NCI-H1417 (cell line): ENCODE measurements around the gene NKAIN2.
"Not testable (repeated sequence)": the region's sequence is repeated elsewhere in the genome, so short reads cannot be mapped to it uniquely, and the experiment has no call there.

ENCODE experiments used
- DNase-seq, 3 experiments: peaks; one replicate each; lab custom pipeline; 2025; lab: John Stamatoyannopoulos, UW

The NKAIN2 gene

DNA sequence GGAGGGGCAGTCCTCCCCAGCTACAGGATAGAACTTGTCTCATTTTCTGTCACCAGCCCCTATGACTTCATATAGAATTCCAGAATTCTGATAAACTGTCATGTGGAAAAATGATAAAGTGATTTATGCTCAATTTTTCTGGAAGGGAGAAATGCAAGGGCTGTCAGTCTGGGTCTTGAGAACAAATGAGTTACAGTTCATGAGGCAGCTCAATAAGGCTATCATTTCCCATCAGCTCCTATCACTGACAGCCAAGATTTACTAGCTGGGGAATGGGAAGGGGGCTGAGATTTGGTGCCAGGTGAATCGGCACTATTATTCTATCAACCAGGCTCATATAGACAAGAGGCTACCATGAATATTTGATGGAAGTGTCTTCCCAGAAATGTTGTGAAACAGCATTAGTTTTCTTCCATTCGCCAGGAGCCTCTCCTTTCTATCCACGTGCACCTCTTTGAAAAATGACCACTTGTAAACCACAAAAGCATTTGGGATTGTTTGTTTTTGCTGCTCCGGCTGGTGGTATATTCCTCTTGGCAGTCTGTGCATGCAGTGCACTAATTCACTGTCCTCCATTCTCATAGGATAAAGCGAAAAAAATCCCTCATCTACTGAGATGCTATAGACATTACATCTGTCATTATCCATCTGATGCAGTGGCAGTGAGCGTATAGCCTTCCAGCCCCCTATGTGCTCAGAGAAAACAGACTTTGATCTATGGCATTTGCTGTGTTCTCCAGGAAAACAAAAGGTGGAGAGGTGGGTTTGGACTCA, 629.9 kb downstream of the NKAIN2 start:
- peak in 2 of 3 experiments; percentile 31 to 94 for DNase-seq

DNA sequence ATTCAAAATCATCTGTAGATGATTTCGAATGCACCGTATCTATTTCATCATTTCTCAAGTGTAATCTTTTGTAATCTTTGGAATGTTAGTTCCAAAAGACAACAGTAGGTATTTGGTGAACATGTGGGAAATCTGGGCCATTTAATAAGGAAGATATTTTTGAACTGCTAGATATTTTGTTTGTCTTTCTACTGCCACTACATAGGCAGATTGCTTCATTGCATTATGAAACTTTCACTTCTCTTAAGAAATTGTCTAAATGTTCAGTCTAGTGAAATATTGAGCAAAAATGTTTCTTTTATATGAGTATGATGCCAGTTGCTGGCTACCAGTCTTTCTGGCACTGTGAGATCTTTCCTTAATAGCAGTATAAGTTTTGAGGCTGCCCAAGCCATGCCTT, 630.8 kb downstream of the NKAIN2 start:
- no peak for DNase-seq

DNA sequence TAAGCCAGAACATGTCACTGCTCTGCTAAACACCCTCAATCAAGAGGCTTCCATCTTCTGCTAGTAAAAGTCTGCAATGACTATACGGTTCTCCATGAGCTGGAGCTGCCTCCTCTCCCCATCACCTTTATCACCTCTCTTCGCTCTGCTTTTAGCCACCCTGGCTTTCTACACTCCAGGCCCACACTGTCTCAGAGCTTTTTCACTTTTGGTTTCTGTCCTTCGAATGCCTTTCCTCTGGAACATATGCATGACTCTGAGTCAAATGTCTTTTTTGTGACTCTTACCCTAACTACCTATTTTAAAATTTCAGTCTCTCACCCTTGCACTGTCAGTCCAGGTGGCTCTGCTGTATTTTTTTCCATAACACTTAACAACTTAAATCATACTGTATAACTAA, 633.1 kb downstream of the NKAIN2 start:
- DNase-seq: no peak

DNA sequence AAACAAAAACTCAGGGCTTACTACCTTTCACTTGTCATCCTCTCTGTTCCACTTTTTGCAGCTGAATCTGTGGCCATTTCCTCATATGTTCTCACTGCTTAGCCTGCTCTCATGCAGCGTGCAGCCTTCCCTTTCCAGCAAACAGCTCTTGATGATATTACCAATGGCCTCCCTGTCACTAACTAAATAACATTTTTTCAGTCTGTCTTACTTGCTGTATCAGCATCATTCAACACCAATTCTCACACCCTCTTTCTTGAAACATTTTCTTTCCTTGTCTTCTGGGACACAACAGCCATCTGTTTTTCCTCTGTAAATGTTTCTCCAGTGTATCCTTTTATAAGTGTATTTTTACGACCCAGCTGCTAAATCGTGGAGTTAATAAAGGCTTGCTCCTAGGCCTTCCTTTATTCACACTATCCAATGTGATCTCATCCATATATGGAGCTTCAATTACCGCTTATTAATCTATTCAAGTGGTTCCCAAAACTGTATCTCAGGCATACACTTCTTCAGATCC, 634.9 kb downstream of the NKAIN2 start:
- DNase-seq: peak in 1 of 3 experiments; percentile 12

DNA sequence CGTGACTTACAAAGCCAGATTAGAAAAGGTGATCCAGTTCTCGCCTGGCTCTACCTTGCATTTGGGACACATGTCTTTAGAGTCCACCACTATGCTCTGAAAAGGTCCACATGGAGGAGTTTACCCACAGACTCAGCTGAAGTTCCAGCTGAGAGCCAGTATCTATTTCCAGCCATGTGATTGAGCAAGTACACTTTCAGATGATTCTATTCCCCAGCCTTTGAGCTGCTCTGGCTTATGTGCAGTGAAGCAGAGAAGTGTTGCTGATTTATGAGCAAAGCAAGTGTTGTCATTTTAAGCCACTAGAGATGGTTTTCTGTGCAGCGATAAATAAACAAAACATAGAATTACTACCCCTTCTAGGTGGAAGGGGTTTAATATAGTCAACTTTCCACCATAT, 637.8 kb downstream of the NKAIN2 start:
- DNase-seq: peak in 2 of 3 experiments; percentile 60 to 80

DNA sequence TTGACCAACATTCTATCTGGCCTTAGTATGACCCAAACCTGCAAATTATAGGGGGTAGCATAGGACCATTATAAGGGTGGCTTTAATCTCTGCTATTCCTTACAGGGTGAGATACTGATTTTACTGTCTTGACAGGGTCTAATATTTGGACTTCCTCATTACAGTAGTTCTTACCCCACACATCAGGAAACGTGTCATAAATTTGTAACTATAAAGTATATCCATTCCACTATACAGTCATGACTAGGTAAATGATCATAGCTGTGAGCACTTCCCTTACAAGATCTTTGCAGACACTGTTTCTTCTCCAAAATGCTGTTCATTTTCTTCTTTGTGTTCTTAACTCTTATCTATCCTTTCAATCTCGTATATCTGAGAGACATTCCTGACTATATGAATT, 639.9 kb downstream of the NKAIN2 start:
- DNase-seq: no peak

DNA sequence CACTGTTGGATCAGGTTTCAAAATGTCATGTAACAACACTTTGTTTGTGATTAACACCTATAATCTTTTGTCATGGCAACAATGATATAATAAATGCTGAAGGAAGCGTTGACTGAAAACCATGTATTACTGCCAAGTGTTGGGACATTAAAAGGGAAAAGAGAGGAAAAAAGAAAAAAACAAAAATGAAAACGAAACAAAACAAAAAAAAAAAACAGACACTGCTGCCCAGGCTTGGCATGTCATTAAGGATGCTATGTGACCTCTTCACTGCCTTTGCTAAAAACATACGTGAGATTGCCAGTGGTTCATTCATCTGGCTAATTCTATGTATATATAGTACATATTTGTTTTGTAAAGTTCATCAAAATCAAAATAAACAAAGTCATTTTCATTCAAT, 641.9 kb downstream of the NKAIN2 start:
- peak in 1 of 3 experiments; percentile 24 for DNase-seq

DNA sequence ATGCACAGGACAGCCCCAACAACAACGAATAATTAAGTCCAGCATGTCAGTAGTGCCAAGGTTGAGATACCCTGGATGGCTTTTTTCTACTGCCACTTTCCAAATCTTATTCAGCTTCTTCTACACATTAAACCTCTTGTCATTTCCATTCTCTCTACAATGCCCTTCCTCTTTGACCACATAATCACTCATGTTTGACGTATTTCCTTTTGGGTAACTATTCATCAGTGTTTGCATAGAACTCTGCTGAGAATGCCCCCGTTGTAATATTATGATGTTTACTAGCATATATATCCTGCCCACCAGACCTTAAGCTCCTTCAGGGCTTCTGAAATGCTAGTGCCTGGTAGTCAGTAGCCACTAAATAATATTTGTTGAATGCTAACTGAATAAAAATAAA, 643.3 kb downstream of the NKAIN2 start:
- DNase-seq: no peak

DNA sequence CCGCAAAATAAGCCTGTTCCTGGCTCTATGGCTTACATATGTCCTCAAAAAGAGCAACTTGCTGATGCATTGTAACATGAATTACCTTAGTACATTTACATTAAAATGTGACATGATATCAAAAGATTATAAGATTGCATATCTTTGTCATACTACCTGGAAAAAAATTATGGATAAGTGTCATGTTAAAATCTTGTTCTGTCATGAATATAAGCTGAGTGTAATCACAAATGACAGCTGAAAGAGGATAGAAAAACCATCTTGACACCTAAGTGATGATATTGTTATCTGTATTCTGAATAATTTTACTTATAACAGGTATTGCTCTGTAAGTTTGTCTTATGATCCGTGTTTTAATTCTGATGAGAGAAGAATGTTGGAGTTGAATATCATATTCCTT, 655.6 kb downstream of the NKAIN2 start:
- no peak for DNase-seq

DNA sequence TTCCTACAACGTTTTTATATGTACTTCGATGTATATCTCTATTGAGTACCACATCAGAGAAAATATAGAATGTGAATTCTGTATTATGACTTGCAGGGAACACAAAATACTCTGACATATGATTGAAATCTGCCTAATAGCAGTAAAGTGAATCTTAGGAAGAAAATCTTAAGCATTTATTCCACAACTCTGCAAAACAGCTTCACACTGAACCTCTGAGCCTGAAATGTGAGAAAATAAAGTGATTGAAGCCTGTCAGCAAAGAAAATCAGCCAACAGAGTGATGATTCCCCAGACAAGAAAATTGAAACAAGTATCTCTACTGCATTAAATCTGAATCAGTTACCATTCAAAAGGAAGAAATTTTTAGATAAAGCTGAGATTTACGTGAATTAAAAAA, 659.1 kb downstream of the NKAIN2 start:
- DNase-seq: no peak

DNA sequence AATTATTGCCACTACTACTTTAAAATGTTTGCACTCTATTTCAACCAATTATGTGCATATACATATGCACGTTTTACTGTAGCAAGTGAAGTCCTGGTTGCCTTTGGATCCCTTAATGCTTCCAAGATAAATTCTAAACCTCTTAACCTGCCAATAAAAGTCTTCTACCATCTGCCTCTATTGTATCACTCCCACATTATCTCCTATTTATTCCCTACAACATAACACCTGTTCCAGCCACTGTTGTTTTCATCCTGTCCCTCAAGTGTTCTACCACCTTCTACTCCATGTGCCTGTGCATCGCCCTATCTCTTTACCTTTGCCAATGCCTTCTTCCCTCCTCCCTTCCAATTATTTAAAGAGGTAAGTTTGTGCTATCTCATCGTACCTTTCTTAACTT, 659.6 kb downstream of the NKAIN2 start:
- peak in 1 of 3 experiments; percentile 63 for DNase-seq

DNA sequence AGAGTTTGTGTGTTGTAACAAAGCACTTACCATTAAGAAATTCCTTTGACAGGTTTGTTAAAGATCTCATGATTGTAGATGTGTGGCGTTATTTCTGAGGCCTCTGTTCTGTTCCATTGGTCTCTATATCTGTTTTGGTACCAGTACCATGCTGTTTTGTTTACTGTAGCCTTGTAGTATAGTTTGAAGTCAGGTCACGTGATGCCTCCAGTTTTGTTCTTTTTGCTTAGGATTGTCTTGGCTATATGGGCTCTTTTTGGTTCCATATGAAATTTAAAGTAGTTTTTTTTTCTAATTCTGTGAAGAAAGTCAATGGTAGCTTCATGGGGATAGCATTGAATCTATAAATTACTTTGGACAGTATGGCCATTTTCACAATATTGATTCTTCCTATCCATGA, 660.9 kb downstream of the NKAIN2 start:
- DNase-seq: not testable (repeated sequence)

DNA sequence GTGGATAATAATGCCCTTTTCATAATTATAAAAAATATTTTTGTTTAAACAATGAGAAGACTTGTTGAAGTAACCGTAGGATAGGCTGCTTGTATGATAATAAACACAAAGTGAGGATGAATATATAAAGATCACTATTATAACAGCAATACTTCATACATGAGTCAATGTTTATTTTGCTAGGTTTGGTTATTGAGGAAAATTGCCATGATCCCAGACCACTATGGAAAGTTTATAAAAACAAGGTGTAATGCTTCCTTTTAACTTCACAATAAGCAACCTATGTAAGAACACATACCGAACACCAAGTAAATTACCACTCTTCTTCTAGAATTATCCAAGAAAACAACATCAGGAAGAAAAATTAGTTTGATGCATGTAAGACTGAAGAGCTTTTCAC, 663.3 kb downstream of the NKAIN2 start:
- no peak for DNase-seq

DNA sequence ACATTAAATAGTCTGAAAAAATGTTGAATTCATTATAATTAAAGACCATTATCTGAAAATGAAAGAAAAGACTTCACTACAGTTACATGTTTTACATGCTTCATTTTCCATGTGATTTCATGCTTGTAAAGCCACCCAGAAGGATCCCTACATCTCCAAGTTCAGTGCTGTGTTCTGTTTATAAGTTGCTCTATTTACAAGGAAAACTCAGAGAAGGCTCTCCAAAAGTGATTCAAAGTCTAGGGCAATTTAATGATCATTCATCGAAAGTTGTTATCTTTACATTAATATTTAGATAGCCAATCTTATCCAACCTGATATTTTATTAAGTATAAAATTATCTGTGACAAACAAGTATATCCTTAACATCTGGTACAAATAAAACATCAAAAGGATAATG, 663.7 kb downstream of the NKAIN2 start:
- DNase-seq: no peak

DNA sequence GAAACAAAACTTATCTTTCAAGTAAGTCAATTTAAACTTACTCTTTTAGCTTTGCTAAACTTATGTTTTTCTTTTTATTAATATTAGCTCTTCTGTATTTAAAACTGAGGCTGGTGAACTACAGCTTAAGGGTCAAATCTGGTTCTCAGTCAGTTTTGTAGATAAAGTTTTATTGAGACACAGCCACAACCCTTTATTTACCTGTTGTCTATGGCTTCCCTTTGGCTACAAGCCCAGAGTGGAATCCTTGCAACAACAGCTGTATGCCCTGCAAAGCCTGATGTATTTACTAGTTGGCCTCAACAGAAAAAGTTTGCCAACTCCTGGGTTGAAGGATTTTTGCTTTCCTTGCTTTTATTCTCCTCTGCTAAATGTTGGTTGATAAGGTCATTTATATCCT, 667.1 kb downstream of the NKAIN2 start:
- no peak for DNase-seq

DNA sequence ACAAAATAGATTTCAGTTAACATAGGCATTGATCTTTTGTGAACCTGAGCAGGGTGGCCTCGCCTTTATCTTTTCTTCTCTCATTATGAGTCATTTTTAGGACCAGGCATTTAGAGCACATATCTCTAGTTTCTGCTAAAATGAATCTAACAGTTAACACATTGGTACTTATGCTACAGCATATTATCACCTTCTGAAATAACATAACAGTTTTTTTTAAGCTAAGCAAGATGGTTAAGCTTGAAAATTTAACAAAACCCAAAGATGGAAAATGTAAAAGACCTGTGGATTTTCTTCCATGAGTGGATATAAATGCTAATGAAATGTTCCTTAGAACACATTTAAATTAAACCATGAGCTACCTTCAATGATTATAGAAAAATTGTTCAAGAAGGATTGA, 671.5 kb downstream of the NKAIN2 start:
- DNase-seq: no peak

DNA sequence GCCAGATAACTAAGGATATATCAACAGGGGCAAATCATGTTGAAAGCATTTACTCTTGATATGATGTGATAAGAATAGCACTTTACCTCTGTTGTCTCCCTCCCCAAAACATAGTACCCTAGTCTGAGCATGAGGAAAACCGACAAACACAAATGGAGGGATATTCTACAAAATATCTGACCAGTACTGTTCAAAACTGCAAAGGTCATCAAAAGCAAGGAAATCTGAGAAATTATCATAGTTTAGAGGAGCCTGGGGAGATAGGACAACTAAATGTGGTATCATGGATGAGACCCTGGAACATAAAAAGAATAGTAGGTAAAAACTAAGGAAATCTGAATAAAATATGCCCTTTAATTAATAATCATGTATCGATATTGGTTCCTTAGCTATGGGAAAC, 675.2 kb downstream of the NKAIN2 start:
- no peak for DNase-seq

DNA sequence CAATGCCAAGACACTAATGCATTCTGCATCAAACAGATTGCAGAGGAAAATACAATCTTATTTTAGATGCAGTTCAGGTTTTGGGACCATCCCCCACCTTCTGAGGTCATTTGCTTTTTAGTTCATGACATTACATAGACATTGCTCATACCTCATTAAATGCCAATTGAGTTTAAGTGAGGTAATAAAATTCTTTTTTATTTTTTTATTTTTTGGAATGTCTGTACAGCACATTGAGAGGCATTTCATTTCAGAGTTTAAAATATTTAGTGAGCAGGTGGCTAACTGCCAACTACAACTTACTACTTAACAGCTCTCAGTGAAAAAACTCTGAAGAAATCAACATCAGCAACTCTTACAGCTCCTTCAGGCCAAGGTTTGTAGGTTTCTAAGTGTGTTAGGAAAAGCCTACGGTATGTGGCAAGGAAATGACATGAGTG, 676.3 kb downstream of the NKAIN2 start:
- no peak for DNase-seq

DNA sequence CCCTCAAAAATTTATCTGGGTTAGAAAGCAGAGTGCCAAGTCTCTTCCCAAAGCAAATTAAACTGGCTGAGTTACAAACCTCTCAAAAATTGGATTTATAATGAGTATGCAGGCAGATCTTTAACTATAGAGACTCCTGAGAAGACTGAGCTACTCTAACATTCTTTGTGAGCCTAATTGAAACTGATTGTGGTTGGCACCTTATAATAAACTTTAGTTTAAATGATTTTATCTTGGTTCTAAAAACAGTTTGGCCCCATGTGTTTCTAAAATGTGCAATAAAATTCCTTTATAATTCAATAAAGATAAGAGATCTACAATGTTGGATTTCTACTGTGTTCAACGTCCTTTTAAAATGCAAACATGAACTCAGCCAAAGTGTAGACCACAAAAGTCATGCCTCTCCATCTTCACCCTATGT, 678.4 kb downstream of the NKAIN2 start:
- no peak for DNase-seq

DNA sequence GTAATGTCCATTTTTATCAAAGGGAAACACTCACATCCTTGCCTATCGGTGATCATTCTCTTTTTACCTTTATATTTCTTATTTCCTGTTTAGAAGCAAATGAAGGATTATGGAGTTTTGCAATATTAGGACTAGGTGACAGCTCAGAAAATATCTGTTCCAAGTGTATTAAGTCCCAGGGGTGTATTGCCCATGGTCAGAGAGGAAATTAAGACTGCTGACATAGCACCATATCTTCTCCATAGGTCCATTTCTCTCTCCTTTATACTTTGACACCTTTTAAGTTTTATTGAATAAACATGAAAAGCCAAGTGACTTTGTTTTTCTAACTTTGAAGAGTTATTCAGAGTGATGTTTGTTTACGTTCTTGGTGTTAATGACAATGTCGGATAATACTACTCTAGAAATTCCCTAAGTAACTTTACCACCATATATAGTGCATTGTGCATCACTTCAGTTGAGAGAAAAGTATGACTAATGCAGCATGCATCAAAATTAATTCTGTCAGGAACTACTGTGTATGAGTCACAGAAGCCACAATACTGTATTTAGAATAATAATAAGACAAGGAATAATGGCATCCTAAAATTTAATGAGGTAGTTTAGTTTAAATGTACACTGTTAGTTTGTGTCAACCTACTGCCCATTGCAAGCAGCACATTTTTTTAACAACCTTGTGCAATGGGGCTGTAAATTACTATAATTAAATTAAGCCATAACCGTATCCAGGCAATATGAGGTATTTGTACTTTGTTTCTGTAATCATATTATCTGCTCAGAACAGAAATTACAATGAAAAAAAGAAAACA, 684.2 kb downstream of the NKAIN2 start:
- peak in 1 of 3 experiments; percentile 42 for DNase-seq

DNA sequence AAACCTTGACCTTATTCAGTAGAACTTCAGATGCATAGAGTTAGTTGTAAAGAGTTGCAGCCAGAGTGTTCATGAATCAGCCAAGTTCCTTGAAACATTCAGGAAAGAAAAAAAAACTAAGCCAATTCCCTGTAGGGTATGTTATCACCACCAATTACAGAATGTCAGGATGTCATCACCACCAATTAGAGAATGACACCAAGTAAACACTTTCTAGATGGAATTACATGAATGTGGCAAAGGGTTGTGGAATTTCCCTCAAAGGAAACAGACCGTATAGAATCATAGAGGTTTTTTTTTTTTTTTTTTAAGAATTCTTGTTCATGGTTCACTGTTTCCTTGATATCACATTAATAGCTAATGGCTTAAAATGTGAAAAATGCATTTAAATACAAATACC, 686.5 kb downstream of the NKAIN2 start:
- DNase-seq: no peak

DNA sequence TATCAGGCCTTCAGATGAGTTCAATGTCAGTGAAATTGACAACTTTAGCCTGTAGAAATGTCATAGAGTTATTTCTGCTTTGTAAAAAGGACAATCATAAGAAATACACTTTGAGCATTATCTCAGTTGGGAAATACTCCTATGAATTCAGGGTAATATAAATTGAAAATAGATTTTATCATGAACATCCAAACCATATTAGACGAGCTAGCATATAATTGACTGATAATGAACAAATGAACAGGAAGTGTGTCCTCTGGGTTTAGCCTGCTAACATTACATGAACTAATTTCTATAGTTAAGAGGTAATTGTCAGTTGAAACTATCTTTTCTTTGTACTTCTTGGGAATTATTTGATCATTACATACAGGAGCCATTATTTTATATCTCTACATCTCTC, 689.6 kb downstream of the NKAIN2 start:
- no peak for DNase-seq
